DMS114 treated with DMSO at 0.1 percent for 48 hours (cell line): ENCODE data around the gene PARG.
"Not testable (repeated sequence)": the region's sequence is repeated elsewhere in the genome, so short reads cannot be mapped to it uniquely, and the experiment has no call there.

Experiments
- DNase-seq: peaks from one replicate; lab custom pipeline; 2025; ENCODE audit not compliant: unreplicated experiment; lab: John Stamatoyannopoulos, UW

Gene PARG

DNA sequence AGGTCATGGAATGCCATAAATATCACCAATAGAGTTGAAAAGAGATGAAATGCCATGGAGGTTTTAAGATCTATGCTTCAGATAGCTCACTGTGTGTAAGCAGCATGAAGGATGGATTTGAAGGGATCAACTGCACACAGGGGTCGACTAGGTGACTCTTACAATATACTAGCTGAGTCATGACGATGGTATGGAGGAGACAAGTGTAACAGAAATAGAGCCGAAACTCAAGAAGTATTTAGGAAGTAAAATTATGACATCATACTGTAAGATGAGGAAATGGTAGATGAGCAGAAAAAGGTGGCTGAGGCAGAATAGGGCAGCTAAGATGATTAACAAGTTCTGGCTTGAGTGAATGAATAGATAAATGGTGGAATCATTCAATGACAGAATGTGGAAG is 38.0 kb downstream of the PARG start:
- DNase-seq: not testable (repeated sequence)

DNA sequence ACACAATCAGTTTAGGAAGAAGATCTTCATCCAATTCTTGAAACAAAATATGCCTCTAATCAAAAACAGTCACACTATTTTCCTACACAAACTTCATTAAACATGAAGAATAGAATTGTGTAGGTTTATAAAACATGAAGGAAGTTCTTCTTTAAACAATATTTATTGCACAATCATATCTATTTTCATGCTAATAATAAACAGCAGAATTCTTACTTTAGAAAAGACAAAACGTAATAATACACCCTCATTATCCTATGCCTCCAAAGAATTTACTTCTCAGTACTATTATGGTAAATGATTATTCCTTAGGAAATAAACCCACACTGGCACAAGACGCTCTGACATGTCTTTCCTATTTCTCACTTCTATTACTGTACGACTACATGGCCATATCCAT is 41.4 kb downstream of the PARG start:
- not testable (repeated sequence) for DNase-seq

- not testable (repeated sequence) for DNase-seq
Observed at GRCh38 chr10:49899999-49900398, 41.8 kb downstream of the PARG start.

- not testable (repeated sequence) for DNase-seq
Observed at GRCh38 chr10:49890025-49890424, 51.8 kb downstream of the PARG start.

- DNase-seq: not testable (repeated sequence)
Observed at GRCh38 chr10:49884739-49885331, 57.0 kb downstream of the PARG start.

- DNase-seq: not testable (repeated sequence)
Observed at GRCh38 chr10:49883852-49884251, 58.0 kb downstream of the PARG start.

DNA sequence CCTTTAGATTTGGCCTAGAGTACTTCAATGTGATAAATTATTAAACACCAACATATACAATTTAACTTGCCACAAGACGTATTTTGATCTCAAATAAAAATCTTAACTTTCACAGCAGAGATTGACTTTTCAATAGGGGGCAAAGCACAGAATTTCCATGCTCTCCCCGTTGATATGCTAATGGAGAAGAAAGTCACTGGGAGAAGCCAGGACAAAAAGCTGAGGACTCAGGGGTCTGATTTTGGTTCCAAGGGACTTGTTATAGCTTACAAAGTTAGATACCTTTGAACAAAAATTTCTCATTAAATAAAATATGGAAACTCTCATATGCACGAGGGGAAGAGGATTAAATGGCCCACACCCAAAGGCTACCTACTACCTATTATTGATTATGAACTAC is 59.5 kb downstream of the PARG start:
- not testable (repeated sequence) for DNase-seq

- not testable (repeated sequence) for DNase-seq
Observed at GRCh38 chr10:49872740-49873139, 69.1 kb downstream of the PARG start.

DNA sequence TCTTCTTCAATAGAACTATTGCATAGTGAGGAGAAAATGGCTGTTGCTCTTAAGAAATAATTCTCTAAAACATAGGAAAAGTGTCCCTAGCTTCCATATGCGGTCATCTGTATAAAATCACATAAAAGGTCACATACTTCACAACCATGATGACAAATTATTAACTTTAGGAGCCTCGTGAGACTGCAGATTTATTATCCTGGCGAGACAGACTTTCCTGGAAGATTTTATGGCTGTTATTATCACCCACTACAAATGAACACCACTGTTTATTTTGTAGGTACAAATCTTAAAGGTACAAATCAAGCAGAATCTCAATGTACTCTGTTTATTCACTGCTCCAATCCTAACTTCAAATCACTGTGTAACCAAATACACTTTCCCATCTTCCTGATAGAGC is 70.4 kb downstream of the PARG start:
- DNase-seq: not testable (repeated sequence)

DNA sequence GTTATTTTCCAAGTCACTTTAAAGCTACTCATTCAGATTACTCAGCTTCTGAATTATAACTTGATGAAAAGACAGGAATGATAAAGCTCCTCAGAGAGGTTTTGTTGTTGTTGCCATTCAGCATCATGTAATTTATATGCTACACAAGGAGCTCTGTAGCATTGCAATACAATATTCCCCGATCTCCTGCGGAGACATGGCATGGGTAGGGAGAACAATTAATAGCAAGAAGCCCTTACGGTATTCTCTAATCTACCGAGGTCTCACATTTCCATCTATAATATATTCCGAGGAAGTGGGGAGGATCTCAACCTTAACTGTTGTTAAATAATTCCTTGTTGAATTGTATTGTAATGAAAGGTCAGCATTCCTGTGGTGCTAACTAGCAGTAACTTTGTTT is 81.9 kb downstream of the PARG start:
- DNase-seq: not testable (repeated sequence)

DNA sequence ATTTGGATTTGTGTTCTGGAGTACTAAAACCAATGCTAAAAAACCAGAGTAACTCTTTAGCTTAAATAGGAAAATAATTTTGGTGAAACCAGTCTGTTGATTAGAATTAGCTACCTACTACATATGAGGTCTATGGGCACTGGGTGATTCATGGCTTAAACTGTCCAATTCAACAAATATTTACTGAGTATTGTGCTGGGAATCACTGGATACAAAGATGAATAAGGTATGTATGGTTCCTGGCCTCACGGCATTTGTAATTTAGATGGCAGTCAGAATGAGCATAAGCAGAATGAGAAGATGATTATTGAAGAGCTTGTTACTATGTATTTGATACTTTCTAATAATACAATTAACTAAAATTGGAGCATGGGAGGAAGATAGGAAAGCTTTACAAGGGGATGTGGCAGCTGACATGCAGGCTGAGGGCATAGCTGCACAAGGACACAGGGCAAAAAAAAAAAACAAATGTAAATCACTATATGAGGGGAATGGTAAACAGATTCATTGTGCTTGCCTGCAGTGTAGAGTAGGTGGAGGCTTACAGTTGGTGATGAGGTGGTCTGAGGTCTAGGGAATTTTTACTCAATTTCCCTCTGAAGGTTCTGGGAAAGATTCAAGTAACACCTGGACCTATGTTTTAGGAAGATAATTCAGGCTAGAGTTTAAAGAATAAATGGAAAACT is 83.0 kb downstream of the PARG start:
- DNase-seq: not testable (repeated sequence)

- DNase-seq: not testable (repeated sequence)
Observed at GRCh38 chr10:49849520-49849919, 92.3 kb downstream of the PARG start.

DNA sequence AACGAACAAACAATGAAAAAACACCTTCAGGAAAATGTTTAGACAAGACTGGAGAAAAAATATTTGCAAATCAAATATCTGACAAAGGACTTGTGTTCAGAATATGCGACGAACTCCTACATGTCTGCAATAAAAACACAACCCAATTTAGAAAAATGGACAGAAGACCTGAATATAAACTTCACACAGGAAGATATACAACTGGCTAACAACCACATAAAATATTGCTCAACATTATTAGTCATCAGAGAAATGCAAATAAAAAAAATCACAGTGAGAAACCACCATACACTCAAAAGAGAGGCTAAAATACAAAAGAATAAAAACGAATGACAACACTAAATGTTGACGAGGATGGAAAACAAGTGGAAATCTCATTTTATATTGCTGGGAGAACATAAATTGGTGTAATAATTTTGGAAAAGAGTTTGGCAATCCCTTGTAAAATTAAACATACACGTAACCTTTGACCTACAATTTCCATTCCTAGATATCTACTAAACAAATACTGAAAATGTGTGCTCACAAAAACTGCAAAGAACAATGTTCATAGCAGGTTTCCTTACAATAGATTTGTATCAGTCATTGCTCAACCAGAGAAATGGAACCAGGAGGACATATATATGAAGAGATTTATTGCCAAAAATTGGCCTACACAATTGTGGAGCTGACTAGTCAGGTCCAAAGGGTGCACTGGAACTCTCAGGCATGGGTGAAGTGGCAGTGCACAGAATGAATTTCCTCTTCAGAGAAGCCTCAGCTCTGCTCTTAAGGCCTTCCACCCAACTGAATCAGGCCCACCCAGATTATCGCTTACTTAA is 96.8 kb downstream of the PARG start:
- no peak for DNase-seq

- DNase-seq: not testable (repeated sequence)
Observed at GRCh38 chr10:49842333-49842628, 99.5 kb downstream of the PARG start.

DNA sequence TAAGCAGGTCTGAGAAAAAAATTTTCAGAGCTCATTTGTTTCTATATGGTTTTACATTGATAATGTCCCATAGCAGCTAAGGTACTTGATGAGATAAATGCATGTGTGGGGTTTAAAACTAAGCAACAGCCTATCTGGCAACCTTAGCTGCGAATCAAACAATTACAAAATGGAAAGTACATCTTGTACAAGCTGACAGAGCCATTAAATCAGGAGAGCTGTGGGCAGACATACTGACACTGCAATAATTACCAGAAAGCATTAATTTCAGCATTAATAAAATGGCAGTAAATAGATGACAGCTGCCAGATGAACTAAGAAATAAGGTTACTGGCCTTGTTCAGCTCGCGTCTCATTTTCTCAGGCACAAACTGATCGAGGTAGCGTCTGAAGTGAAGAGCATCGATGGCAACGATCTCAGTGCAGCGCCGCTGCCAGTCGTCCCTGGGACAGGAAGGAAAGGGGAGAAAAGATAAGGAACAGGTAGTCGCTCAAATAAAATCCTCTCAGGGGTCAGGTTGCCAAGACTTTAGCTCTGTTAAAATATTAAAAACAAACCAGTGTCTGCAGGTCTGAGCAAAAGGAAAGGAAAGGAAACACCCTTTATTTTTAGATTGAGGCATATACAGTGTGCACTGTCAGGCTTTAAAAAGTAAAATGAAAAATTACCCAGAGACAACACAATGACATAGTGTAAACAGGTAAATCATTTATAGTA is 100.1 kb downstream of the PARG start:
- no peak for DNase-seq

DNA sequence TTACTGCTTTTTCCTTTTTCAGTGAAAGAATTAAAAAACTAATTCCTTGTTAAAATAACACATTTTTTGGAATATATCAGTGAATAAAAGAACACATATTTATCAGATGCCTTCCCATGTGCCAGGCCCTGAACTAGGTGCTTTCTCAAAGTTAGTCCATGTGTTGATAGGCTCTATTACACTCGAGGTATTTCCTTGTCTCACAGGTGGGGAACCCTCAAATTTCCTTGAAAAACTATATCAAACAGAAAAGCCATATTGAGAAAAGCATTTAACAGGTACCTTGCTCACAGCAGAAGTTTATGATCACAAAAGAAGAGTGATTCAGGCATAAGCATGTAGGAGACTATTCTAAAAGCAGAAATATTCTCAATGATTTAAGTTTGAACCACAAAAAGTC is 104.1 kb downstream of the PARG start:
- DNase-seq: no peak

DNA sequence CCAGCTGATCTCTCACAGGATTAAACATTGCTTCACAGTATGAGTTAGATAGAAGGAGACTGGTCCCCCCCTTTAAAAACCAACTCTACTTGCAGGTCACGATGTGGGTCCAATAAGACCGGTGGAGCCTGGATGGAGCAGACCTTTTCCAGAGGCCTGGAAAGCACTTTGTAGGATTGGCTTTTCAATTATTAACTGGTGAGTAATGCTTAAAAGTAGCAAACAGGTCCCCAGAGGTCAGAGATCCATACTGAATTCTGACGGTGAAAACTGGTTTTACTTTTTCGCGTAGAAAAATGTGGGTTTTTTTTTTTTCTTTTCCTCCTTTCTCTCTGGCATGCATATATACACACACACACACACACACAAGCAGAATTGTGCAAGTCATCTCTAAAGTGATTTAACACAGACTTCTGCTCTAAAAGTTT is 104.8 kb downstream of the PARG start:
- no peak for DNase-seq

GRCh38 chr10:49834976-49835375 is 106.9 kb downstream of the PARG start:
- no peak for DNase-seq

DNA sequence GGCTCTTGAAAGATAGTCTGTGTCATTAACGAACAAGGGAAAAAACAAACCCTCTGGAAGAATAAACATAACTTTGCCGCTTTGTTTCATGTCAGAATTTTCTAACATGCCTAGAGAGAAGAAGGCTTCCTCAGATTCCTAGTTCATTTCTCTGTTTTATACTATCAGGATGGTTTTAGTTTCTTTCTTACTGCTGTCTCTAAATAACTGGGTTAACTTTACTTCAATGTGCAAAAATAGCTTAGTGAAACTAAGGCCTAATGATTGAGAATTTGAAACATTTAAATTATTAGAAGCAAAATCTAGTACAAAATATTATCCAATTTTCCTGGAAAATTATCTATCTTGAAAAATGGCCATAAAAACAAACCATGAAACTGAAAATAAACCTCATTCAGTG is 107.6 kb downstream of the PARG start:
- no peak for DNase-seq

DNA sequence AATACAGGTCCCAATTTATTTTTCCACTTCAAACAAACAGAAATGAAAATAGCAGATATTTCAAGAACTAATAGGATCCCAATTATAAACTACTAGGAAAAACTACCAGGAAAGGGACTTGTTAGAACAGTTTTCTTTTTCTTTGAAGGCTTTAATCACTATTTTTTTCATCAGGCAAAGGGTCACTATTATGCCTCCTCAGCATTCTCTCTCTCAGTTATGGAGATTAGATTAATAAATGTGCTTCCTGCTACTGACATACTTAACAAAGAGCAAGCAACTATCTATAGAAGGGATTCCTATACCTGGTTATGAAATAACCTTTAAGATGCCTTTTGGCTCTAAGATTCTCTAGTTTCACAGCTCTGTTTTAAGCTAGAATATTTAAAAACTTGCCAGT is 108.7 kb downstream of the PARG start:
- no peak for DNase-seq

GRCh38 chr10:49831352-49832035 is 110.3 kb downstream of the PARG start:
- no peak for DNase-seq
